Measurements from ENCODE around the gene PCNX2. TPM values are rescaled to one million over a fixed set of nuclear protein-coding genes. Genes with fewer than 3 reads are reported as not detected.

The PCNX2 gene
- total RNA-seq, 8 experiments from 2014 or later, result 3.6 to 40.8 (median 27.9) TPM

- in situ Hi-C loops (cut with MboI; ENCODE audit: low pct_unique_long_range_greater_than_20kb in 2 of 9, low sequenced_read_pairs in 9 of 9, unreplicated experiment in 9 of 9), result no loop called here
- H3K27ac ChIP-seq, result no peak overlapping the region
- peaks cover 4 to 6% of the 10 kb centered on the region in 2 donors for H3K4me1 ChIP-seq (replicated peaks in 1 of 2)
- WGBS, 10 experiments, result 6 to 100% (median 92%) methylated on average over 1 to 3 of the region's 3 CpGs
- H3K4me3 ChIP-seq, result no peak overlapping the region
- ATAC-seq (replicated peaks in 6 of 8), result no peak
Observed at GRCh38 chr1:233033361-233033760, 262.2 kb downstream of the PCNX2 start.

GRCh38 chr1:233032916-233033315, 262.6 kb downstream of the PCNX2 start:
- H3K4me3 ChIP-seq, result no peak overlapping the region
- 60 to 100% (median 83%) methylated on average over 1 to 4 of the region's 4 CpGs; no CpG with 5 or more reads in 2 of the 10 experiments for WGBS, 10 experiments
- H3K4me1 ChIP-seq (replicated peaks in 1 of 2), result peaks cover 0 to 1% of the 10 kb centered on the region in 2 donors
- in situ Hi-C loops (cut with MboI; ENCODE audit: low pct_unique_long_range_greater_than_20kb in 2 of 9, low sequenced_read_pairs in 9 of 9, unreplicated experiment in 9 of 9), result no loop called here
- no peak overlapping the region for H3K27ac ChIP-seq
- no peak for ATAC-seq (replicated peaks in 6 of 8)

GRCh38 chr1:233031521-233031920, 264.0 kb downstream of the PCNX2 start:
- WGBS, 10 experiments, result 52 to 100% (median 79%) methylated on average over 1 to 3 of the region's 3 CpGs; no CpG with 5 or more reads in 2 of the 10 experiments
- Histone ChIP-seq H3K4me1 (replicated peaks in 1 of 2) (no peaks in the 10 kb centered on the region), H3K27ac (no peak overlapping the region), H3K4me3 (no peak overlapping the region)
- no peak for ATAC-seq (replicated peaks in 6 of 8)
- in situ Hi-C loops (cut with MboI; ENCODE audit: low pct_unique_long_range_greater_than_20kb in 2 of 9, low sequenced_read_pairs in 9 of 9, unreplicated experiment in 9 of 9), result no loop called here

- 65 to 100% (median 89%) methylated on average over 1 to 5 of the region's 5 CpGs for WGBS, 10 experiments
- in situ Hi-C loops (cut with MboI; ENCODE audit: low pct_unique_long_range_greater_than_20kb in 2 of 9, low sequenced_read_pairs in 9 of 9, unreplicated experiment in 9 of 9), result no loop called here
- Histone ChIP-seq H3K4me3 (no peak overlapping the region), H3K4me1 (replicated peaks in 1 of 2) (no peaks in the 10 kb centered on the region), H3K27ac (no peak overlapping the region)
- no peak for ATAC-seq (replicated peaks in 6 of 8)
Observed at GRCh38 chr1:233027046-233027445, 268.5 kb downstream of the PCNX2 start.

- 29 to 88% (median 70%) methylated on average over 1 to 2 of the region's 2 CpGs for WGBS, 10 experiments
- no peak overlapping the region for H3K4me3 ChIP-seq
- peak in 2 of 8 experiments; percentile 71 to 78 for ATAC-seq (replicated peaks in 6 of 8)
- peaks cover 4 to 5% of the 10 kb centered on the region in 2 donors for H3K4me1 ChIP-seq (replicated peaks in 1 of 2)
- in situ Hi-C loops (cut with MboI; ENCODE audit: low pct_unique_long_range_greater_than_20kb in 2 of 9, low sequenced_read_pairs in 9 of 9, unreplicated experiment in 9 of 9), result no loop called here
- H3K27ac ChIP-seq, result no peak overlapping the region
Observed at GRCh38 chr1:233025567-233025966, 270.0 kb downstream of the PCNX2 start.

GRCh38 chr1:233025157-233025556, 270.4 kb downstream of the PCNX2 start:
- Histone ChIP-seq H3K4me1 (replicated peaks in 1 of 2) (peaks cover 9% of the 10 kb centered on the region in 2 donors), H3K27ac (no peak overlapping the region), H3K4me3 (no peak overlapping the region)
- WGBS, 10 experiments, result 47 to 100% (median 76%) methylated on average over 1 to 12 of the region's 12 CpGs; no CpG with 5 or more reads in 2 of the 10 experiments
- in situ Hi-C loops (cut with MboI; ENCODE audit: low pct_unique_long_range_greater_than_20kb in 2 of 9, low sequenced_read_pairs in 9 of 9, unreplicated experiment in 9 of 9), result no loop called here
- peak in 3 of 8 experiments; percentile 52 to 63 (median 56) for ATAC-seq (replicated peaks in 6 of 8)

- in situ Hi-C loops (cut with MboI; ENCODE audit: low pct_unique_long_range_greater_than_20kb in 2 of 9, low sequenced_read_pairs in 9 of 9, unreplicated experiment in 9 of 9), result no loop called here
- H3K27ac ChIP-seq, result no peak overlapping the region
- no peak for ATAC-seq (replicated peaks in 6 of 8)
- H3K4me3 ChIP-seq, result no peak overlapping the region
- 90 to 100% (median 97%) methylated on average over 1 to 9 of the region's 9 CpGs; no CpG with 5 or more reads in 5 of the 10 experiments for WGBS, 10 experiments
- H3K4me1 ChIP-seq (replicated peaks in 1 of 2), result peaks cover 16 to 19% of the 10 kb centered on the region in 2 donors
Observed at GRCh38 chr1:233024199-233024598, 271.3 kb downstream of the PCNX2 start.

- WGBS, 10 experiments, result 79 to 100% (median 95%) methylated on average over 1 to 2 of the region's 2 CpGs; no CpG with 5 or more reads in 3 of the 10 experiments
- H3K4me1 ChIP-seq (replicated peaks in 1 of 2), result peaks cover 16 to 19% of the 10 kb centered on the region in 2 donors
- no peak for ATAC-seq (replicated peaks in 6 of 8)
- in situ Hi-C loops (cut with MboI; ENCODE audit: low pct_unique_long_range_greater_than_20kb in 2 of 9, low sequenced_read_pairs in 9 of 9, unreplicated experiment in 9 of 9), result no loop called here
- no peak overlapping the region for H3K4me3 ChIP-seq
- H3K27ac ChIP-seq, result no peak overlapping the region
Observed at GRCh38 chr1:233022246-233022645, 273.3 kb downstream of the PCNX2 start.

- ATAC-seq (replicated peaks in 6 of 8), result peak in 5 of 8 experiments; percentile 52 to 86 (median 79)
- in situ Hi-C loops (cut with MboI; ENCODE audit: low pct_unique_long_range_greater_than_20kb in 2 of 9, low sequenced_read_pairs in 9 of 9, unreplicated experiment in 9 of 9), result no loop called here
- 24 to 100% (median 42%) methylated on average over 1 to 8 of the region's 8 CpGs; no CpG with 5 or more reads in 1 of the 10 experiments for WGBS, 10 experiments
- H3K27ac ChIP-seq, result peak overlapping the region in 1 of 2 donors; percentile 34
- H3K4me3 ChIP-seq, result no peak overlapping the region
- peaks cover 16 to 19% of the 10 kb centered on the region in 2 donors for H3K4me1 ChIP-seq (replicated peaks in 1 of 2)
Observed at GRCh38 chr1:233020426-233020825, 275.1 kb downstream of the PCNX2 start.

GRCh38 chr1:233019778-233020325, 275.7 kb downstream of the PCNX2 start:
- peak in 5 of 8 experiments; percentile 60 to 76 (median 74) for ATAC-seq (replicated peaks in 6 of 8)
- in situ Hi-C loops (cut with MboI; ENCODE audit: low pct_unique_long_range_greater_than_20kb in 2 of 9, low sequenced_read_pairs in 9 of 9, unreplicated experiment in 9 of 9), result no loop called here
- H3K4me3 ChIP-seq, result no peak overlapping the region
- 0 to 94% (median 67%) methylated on average over 1 to 11 of the region's 12 CpGs for WGBS, 10 experiments
- peak overlapping the region in 1 of 2 donors; percentile 34 for H3K27ac ChIP-seq
- H3K4me1 ChIP-seq (replicated peaks in 1 of 2), result peaks cover 16 to 19% of the 10 kb centered on the region in 2 donors

- in situ Hi-C loops (cut with MboI; ENCODE audit: low pct_unique_long_range_greater_than_20kb in 2 of 9, low sequenced_read_pairs in 9 of 9, unreplicated experiment in 9 of 9), result no loop called here
- WGBS, 10 experiments, result 77 to 100% (median 100%) methylated on average over 1 to 3 of the region's 3 CpGs; no CpG with 5 or more reads in 2 of the 10 experiments
- ATAC-seq (replicated peaks in 6 of 8), result no peak
- Histone ChIP-seq H3K4me1 (replicated peaks in 1 of 2) (peaks cover 16 to 19% of the 10 kb centered on the region in 2 donors), H3K4me3 (no peak overlapping the region), H3K27ac (no peak overlapping the region)
Observed at GRCh38 chr1:233019083-233019482, 276.4 kb downstream of the PCNX2 start.

GRCh38 chr1:233016798-233017197, 278.7 kb downstream of the PCNX2 start:
- in situ Hi-C loops (cut with MboI; ENCODE audit: low pct_unique_long_range_greater_than_20kb in 2 of 9, low sequenced_read_pairs in 9 of 9, unreplicated experiment in 9 of 9), result no loop called here
- ATAC-seq (replicated peaks in 6 of 8), result peak in 3 of 8 experiments; percentile 40 to 77 (median 55)
- Histone ChIP-seq H3K27ac (no peak overlapping the region), H3K4me3 (no peak overlapping the region), H3K4me1 (replicated peaks in 1 of 2) (peaks cover 16 to 19% of the 10 kb centered on the region in 2 donors)
- 74 to 98% (median 85%) methylated on average over 2 to 6 of the region's 6 CpGs; no CpG with 5 or more reads in 4 of the 10 experiments for WGBS, 10 experiments

- H3K4me3 ChIP-seq, result no peak overlapping the region
- H3K27ac ChIP-seq, result no peak overlapping the region
- ATAC-seq (replicated peaks in 6 of 8), result no peak
- 88 to 100% (median 98%) methylated on average over 1 to 2 of the region's 2 CpGs; no CpG with 5 or more reads in 2 of the 10 experiments for WGBS, 10 experiments
- peaks cover 15 to 18% of the 10 kb centered on the region in 2 donors for H3K4me1 ChIP-seq (replicated peaks in 1 of 2)
- in situ Hi-C loops (cut with MboI; ENCODE audit: low pct_unique_long_range_greater_than_20kb in 2 of 9, low sequenced_read_pairs in 9 of 9, unreplicated experiment in 9 of 9), result no loop called here
Observed at GRCh38 chr1:233015965-233016364, 279.6 kb downstream of the PCNX2 start.

- H3K4me3 ChIP-seq, result no peak overlapping the region
- WGBS, 10 experiments, result 80 to 100% (median 100%) methylated on average over 1 of the region's 1 CpG; no CpG with 5 or more reads in 2 of the 10 experiments
- in situ Hi-C loops (cut with MboI; ENCODE audit: low pct_unique_long_range_greater_than_20kb in 2 of 9, low sequenced_read_pairs in 9 of 9, unreplicated experiment in 9 of 9), result no loop called here
- H3K4me1 ChIP-seq (replicated peaks in 1 of 2), result peaks cover 0 to under 1% of the 10 kb centered on the region in 2 donors
- no peak overlapping the region for H3K27ac ChIP-seq
- ATAC-seq (replicated peaks in 6 of 8), result no peak
Observed at GRCh38 chr1:233012021-233012420, 283.5 kb downstream of the PCNX2 start.

Data from motor neuron (in vitro differentiated cells).